HG02885 (cell line): Measurements from ENCODE around the gene MAP6.

Source experiments
- ATAC-seq: cut with Tn5 transposase; IDR thresholded peaks from one replicate; pipeline ENCODE4 v1.9.1; 2021; ENCODE audit warnings: mild to moderate bottlenecking; ENCODE audit not compliant: unreplicated experiment, poor library complexity

MAP6 gene

DNA sequence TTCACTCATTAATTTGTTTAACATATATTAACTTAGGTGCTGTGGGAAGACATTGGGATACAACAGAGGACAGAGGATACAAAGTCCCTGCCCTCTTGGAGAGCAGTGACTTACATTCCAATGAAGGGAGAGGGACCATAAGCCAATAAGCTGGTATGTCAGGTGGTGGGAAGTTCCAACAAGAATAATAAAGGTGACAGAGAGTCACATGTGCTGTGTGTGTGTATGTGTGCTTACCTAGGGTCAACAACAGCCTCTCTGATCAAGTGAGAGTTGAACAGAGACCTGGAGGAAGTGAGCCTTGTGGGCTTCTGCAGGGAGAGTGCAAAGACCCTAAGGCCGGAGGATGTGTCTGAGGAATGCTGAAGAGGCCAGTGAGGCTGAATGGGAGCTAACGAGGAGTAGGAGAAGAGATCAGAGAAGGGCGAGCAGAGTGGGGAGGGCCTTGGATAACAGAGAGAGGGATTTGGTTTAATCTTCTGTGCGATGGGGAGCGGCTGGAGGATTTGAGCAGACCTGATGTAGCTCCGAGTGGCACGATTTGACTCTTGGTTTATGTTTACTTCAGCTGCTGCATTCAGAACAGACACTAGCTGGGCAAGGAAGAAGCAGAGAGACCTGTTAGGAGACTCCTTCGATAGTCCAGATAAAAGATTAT lies 35.3 kb downstream of the MAP6 start:
- ATAC-seq, result no peak

DNA sequence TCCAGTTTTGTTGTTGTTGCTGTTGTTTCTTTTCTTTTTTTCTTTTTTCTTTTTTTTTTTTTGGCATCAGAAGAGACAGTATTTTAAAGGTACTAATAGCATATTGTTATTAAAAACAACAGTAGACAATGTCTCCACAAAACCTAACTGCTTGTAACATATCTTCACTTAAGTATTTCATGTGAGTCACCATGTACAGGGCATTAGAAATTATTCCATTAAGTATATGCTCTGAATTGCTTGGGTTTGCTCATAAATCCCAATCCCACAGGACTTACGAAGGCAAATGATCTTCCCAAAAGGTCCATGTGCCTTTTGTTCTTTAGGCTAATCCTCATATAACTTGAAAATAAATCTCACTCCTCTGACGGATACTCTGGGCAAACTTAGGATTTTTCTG lies 35.9 kb downstream of the MAP6 start:
- ATAC-seq, result no peak

DNA sequence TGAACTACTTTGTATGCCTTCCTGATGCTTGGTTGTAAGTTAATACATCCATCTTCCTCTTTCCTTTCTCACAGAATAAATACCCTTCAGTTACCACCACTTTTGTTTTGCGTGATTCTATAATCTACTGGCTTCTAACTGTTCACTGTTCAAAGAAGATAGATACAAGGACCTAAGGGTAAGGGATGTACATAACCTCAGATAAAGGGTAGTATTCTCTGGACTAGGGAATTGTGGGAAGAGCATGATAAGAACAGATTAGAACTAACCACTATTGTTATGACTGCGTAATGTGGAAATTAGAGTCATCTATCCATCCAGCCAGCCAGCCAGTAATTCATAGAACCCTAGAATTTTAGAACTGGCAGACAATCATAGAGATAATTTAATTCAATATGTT lies 36.4 kb downstream of the MAP6 start:
- ATAC-seq, result no peak

DNA sequence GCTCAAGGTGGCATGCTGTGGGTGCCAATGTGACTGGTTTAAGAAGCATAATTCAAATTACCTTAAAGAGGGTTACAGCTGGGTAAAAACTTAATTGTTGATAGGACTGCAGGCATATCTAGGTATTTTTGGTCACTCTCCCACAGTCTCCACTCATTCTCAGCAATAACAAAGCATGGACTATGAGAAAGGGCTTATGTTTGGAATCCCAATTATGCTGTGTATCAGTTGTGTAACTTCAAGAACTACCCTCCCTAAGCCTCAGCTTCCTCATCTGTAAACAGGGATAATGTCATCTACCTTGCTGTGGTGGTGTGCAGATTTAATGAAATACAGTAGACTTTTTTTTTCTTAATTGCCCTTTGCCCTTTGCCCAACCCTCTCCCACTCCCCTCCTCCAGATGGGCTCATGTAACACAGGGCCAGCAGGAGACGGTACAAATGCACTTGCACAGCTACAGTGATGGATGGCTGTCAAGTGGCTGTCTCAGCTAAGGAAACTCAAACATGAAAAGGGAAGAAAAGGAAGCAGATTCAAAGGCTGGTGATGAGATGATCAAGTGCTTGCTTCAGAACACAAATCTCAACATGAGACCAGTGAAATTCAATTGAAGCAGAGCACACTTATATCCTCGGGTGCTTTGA lies 37.6 kb downstream of the MAP6 start:
- ATAC-seq, result no peak

DNA sequence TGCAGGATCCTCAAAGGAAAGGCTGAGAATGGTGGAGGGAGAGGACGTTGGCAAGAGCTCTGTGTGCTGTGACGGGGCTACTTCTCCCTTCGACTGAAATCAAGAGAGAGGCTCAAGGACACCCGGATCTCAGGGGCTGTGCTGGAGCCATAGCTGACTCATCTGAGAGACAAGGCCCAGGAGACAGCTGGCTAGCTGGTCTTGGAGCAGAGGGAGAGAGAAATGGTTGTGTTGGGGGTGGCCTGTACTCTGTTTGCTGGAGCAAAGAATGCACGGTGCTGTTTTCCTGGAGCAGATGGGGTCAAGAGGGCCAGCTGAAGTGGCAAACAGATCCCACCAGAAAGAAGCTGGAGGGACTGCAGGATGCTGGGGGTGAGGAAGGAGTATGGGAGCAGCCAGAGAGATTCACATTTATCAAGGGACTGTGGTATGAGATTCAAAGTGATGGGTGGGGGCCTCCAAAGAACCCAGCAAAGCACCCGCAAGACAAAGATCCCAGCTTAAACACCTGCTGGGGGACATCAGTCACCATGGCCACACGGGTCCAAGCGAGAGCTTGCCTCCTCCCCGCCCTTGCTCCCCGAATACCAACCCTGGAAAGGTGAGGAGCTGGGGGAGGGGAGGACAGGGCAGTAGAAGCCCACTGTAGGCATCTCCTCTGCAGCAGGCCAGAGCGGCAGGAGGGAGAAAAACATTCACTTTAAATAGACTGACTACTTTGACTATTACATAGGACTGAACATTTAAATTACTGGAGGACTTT lies 40.8 kb downstream of the MAP6 start:
- ATAC-seq, result no peak

DNA sequence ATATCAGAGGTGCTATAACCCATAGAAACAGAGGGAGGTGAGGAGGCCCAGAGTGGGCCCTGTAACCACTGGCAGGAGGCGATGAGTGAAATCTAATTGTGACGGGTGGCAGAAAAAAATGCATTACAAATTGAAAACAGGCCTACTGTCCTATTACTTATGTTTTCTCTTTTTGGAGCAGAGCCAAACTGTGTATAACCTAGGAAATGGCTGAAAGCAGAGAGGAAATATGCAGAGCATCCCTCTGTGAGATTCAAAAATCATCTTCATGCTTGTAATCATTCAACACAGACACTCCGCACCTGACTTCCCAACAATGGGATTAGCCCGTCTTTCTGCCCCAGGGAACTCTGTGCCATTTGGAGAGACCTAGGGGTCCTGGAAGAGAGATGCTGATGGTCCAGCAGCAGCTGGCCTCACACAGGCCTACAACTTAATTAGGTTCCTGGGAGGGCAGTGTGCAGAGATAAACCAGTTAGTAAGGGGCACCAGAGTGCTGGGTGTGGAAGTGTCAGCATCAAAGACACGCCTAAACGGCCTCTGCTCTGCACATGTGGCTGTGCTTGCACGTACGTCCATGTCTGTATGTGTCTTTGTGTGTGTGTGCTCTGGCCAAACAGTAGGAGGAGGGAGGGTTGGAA lies 41.8 kb downstream of the MAP6 start:
- no peak for ATAC-seq

DNA sequence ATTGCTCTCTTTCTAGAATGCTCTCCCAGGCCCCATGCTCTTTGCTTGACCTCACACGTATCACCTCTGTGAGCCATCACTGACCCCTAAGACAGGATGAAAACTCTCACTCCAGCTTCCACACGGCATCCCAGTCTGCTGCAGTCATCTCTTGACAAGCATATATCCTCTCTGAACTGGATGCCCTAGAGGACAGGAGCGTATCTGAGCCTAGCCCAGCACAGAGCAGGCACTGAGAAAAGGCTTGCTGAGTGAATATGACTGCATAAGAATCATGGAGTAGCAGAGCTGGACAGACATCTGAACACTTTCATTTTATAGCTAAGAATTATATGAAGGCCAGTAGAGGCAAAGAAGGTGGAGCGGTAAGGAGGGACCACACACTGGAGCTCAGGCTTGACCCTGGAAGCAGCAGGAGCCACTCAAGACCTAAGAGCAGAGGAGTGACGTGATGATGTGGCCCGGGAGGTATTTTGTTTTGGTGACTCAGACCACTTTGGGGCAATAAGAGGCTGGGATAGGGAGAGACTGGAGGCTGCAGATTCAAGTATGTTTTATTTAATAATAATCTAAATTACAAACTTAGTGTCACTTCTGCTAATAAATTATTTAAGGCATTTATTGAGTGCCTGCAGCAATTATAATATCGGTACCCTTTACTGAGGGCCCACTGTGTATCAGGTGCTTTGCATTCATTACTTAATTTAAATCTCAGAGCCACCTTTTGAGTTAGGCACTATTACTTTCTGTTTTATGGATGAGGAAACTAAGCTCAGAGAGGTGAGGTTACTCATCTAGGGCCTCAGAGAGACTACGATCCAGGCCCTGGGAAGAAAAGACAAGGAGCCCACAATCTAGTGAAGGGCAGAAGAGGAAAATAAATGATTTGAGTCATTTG lies 42.6 kb downstream of the MAP6 start:
- no peak for ATAC-seq

DNA sequence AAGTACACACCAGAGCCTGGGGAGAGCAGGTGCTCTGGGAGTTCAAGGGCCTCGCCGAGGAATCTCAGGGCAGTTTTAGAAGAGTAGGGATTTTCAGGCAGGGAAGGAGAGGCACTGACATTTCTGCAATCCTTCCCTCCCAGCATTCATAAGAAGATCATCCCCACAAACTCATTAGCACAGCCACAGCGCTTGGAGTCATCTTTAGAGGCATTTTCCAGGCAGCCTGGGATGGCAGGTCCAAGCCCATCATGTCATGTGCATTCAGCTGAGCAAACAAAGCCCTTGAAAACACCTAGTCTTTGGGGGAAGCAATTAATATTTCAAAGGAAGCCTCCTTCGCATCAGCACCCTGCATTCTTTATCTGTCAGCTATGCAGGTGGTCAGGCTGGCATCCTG lies 43.8 kb downstream of the MAP6 start:
- ATAC-seq, result no peak

DNA sequence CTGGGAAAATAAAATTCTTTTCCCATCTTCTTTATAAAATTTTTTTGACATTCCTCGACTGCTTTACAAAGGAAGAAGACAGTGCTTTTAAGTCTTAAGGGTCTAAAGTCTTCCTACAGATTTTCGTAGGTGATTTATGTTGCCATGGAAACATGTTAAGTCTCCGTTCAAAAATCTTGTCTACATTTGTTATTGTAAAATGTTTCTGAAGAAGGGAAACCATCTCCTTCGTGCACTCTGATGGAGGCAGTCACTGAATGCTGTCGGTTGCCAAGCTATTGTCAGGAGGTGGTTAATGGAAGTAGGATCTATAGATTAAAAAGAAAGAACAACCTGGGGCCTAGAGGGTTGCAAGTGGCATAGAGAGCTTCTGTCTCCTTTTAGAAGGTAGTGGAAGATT lies 52.6 kb downstream of the MAP6 start:
- no peak for ATAC-seq

DNA sequence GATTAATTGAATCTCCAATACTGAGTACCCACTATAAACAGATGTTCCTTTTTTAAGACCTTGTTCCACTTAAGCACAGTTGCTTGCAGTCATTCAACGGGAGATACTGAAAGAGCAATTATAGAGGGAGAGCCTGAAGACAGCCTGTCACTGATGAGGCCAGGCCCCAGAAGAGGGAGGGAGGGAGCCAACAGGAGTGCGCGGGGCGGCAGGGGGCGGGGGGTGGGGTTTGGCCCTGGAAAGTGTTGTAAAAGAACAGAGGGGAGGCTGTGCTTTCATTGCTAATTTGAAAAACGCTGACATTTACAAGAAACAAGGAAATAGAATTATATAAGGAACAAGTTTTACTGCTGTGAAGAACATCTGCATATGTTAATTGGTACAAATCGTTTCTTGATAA lies 53.1 kb downstream of the MAP6 start:
- no peak for ATAC-seq

DNA sequence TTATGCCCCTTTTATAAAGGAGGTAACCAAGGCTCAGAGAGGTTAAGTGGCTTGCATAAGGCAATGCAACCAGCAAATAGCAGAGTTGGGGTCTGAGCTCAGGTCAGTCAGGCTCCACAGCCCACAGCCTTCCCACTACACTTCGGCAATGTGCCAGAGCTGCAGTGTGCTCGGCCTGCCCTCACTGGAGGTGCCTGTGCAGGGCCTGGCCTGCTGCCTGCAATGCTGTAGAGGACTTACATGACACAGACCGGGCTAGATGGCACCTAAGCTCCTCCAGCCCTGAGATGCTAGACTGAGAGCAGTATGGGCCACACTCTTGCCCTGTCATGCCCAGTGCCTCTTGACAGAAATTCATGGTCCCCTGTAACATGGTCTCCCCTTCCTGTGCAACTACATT lies 57.0 kb downstream of the MAP6 start:
- ATAC-seq, result no peak

DNA sequence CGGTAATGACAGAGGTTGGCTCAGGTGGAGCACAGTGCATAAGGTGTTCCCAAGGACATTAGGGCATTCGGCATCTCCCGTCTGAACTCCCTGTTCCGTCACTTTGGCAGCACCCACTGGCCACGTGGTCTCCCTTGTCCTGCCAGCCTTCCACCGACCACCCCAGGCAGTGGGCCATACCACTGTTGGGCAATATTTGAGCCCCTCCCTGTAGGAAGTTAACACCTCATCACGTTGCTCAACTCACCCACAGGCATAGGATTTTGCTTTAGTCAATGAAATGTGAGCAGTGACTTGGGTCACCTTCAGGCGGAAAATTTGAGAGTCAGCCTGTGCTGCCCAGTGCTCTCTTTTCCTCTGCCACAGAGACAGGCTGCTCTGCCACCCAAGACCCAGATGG lies 62.7 kb downstream of the MAP6 start:
- ATAC-seq, result no peak

DNA sequence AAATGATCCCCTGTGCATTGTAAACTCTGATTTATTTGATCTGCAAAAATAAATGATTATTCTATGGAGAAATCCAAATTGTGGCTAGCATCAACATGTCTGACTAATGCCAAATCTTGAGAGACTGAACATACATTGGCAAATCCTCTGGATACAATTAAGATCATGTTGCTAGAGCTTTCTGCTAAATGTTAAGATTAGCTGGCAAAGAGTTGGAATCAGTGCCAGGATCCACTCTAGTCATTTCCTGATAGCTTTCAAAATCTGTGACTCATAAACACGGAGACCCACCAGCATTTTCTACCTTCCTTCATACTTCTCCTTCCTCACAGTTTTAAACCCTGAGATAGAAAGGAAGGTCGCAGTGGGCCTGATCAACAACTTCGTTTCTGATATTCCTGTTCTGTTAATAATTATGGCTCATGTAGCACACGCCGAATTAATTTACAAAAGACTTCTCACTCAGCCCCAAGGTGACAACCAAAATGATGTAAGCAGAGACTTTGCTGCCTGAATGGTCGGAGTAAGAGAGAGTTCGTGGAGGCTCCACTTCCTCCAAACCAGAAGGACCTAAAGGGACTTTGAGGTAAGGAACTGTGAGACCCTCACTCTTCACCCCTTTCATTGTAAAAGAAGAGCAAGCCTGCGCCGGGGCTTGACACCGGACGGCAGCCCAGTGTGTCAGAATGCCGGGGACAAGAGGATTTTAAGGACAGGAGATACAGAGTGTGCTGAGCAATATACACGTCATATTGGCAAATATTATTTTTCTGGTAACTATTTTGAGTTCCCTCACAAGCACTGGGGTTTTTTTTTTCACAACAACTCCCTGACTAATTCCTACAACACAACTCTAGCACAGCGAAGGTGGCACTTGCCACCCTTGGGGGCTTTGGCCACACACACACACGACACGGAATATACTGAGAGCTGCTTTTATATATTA lies 64.8 kb downstream of the MAP6 start:
- ATAC-seq, result no peak

DNA sequence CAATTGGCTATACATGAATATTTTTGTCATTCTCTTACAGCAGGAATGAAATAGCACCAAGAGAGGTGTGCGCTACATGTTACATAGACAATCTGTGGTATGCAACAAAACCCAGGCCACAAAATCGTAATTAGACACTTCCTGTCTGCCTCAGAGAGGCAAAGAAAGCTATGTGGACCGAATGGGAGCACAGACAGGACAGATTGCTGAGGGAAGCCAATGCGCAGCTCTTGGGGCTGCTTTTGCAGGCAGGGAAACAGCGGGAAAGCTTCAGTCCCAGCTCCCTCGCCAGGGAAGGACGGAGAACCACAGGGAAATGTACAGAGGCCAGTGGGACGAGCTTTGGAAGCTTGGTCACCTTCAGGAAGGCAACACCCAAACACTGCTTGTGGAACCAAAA lies 65.9 kb downstream of the MAP6 start:
- no peak for ATAC-seq

DNA sequence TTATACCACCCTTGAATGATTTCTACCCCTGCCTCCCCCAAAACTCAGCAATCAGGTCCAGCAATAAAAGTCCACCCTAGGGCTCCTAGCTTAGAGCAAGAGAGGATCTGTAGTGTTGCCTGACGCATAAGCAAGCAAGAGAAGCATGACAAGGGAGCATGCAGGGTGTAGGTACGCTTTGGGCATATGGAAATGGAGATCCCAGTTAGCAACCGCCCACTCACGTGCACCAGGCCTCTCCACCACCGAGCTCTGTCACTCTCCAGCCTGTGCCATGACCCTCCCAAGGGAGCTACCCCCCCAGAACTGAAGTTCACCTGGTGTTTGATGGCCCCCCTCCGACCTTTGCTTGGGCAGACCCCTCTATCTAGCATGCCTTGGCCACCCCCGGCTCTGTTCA lies 67.3 kb downstream of the MAP6 start:
- no peak for ATAC-seq

DNA sequence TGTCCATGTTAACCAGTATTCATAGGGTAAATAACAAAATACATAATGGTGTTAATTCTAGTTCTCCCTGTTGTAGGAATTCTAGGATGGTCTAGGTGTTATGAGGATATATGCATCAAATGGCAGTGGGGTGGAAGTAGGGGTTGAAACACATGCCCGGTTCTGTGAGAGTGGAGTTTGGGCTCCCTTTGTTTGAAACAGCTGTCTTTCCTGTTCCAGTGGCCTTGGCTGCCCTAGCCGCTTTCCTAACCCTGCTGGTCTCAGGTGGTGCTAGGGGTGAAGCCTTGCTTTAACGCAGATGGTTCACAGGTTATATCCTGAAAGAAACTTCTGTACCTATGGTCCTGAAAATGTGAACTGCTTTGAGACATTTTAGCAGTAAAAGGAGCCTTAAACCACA lies 68.5 kb downstream of the MAP6 start:
- no peak for ATAC-seq

DNA sequence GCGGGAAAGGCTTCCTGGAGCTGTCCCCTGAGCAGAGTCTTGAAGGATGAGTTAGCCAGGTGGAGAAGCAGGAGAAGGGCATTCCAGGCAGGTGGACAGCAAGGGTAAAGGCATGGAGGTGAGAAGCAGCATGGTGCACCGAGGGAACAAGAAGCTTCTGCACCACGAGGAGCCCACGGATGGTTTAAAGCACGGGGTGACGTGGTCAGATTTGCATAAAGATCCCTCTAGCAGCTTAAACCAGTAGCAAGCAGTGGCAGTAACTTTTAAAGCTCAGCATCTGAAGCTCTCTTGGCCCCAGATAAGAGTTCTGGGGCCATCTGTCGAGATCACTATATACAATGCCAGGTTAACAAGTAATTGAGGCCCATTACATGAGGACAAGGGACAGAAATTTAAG lies 69.9 kb downstream of the MAP6 start:
- ATAC-seq, result no peak

DNA sequence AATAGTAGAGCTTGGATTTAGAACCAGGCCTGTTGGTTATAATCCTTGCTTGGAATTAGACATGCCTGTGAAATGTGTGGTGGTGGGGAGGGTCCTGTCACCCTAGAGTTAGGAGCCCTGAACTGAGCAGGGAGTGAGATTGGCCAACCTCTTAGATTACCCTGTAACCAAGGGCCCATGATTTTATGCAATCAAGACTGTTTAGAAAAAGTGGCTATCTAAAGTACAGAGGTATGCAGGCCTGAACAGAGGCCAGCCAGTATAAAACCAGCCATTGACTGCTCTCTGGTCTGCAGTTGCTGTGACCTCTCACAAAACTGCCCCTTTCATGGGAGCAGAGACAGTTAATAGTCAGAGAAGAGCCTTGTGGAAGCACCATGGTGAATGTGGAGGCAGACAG lies 70.6 kb downstream of the MAP6 start:
- no peak for ATAC-seq

DNA sequence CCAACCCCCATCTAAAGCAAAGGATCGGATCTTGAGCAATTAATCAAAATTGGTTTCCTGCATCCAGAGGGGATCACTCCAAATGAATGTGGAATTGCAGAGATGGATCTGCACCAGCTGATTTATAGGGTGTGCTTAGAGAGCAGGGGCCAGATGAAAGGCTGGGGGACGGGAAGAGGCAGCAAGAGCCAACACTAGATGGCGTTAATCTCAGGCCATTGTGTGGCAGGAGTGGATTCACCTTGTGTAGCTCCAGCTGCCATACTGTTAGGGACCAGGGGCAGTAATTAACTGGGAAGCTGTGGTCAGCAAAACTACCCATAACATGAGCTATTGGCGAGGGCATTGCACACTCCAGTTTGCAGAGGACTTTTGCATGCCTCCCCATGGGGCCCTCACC lies 71.2 kb downstream of the MAP6 start:
- ATAC-seq, result no peak
